Measurements from ENCODE around the gene HOXC6. TPM values are rescaled to one million over a fixed set of nuclear protein-coding genes. Genes with fewer than 3 reads are reported as not detected.

HOXC6 gene
- total RNA-seq, 1 donor from 2014 or later, result 2.7 TPM

DNA sequence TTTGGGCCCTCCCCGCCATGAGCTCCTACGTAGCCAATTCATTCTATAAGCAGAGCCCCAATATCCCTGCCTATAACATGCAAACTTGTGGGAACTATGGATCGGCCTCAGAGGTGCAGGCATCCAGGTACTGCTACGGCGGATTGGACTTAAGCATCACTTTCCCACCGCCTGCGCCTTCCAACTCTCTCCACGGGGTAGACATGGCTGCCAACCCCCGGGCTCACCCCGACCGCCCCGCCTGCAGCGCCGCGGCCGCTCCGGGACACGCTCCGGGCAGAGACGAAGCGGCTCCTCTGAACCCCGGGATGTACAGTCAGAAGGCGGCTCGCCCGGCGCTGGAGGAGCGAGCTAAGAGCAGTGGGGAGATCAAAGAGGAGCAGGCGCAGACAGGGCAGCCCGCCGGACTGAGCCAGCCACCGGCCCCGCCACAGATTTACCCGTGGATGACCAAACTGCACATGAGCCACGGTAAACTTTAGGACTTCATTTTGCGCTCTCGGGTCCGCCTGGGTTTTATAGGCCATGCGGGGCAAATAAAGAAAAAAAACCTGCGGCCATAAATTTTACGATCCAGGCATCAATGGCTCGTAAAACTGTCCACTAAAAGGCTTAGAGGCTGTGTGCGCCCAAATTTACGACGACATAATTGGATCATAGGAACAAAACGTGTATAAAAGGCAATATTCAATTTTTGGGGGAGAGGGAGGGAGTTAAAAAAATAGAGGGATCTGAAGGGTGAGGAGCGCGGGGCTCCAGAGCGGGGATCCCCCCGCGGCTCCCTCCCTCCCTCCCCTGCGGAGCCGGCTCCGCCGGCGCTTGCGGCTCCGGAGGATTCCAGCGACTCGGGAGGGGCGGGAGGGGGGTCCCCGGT lies 5.1 kb downstream of the HOXC6 start:
- H3K4me3 ChIP-seq (ENCODE audit: low read depth, low read length), result peak overlapping the region; percentile 43
- DNase-seq (ENCODE audit: low read depth), result no peak
- no peak for TF ChIP-seq CTCF (conservative IDR thresholded peaks at IDR 0.05; ENCODE audit: low read depth, low read length)

GRCh38 chr12:54033980-54034784 lies 5.9 kb downstream of the HOXC6 start:
- TF ChIP-seq CTCF (conservative IDR thresholded peaks at IDR 0.05; ENCODE audit: low read depth, low read length), result no peak
- no peak for DNase-seq (ENCODE audit: low read depth)
- peak overlapping the region; percentile 43 for H3K4me3 ChIP-seq (ENCODE audit: low read depth, low read length)

GRCh38 chr12:54034785-54035310 lies 6.6 kb downstream of the HOXC6 start:
- DNase-seq (ENCODE audit: low read depth), result no peak
- no peak overlapping the region for H3K4me3 ChIP-seq (ENCODE audit: low read depth, low read length)
- TF ChIP-seq CTCF (conservative IDR thresholded peaks at IDR 0.05; ENCODE audit: low read depth, low read length), result no peak

GRCh38 chr12:54035568-54036264 lies 7.5 kb downstream of the HOXC6 start:
- DNase-seq (ENCODE audit: low read depth), result no peak
- H3K4me3 ChIP-seq (ENCODE audit: low read depth, low read length), result no peak overlapping the region
- no peak for TF ChIP-seq CTCF (conservative IDR thresholded peaks at IDR 0.05; ENCODE audit: low read depth, low read length)

- peak overlapping the region; percentile 33 for H3K4me3 ChIP-seq (ENCODE audit: low read depth, low read length)
- peak; percentile 52 for TF ChIP-seq CTCF (conservative IDR thresholded peaks at IDR 0.05; ENCODE audit: low read depth, low read length)
- no peak for DNase-seq (ENCODE audit: low read depth)
These were observed 8.6 kb downstream of the HOXC6 start for GRCh38 chr12:54036620-54037359.

Data from epithelial cell of proximal tubule (primary cell).